Measurements from ENCODE around the gene PSEN2. TPM values are rescaled to one million over a fixed set of nuclear protein-coding genes. Genes with fewer than 3 reads are reported as not detected.

PSEN2 gene
- total and polyA plus RNA-seq, 9 of the 15 experiments (the other 6 are each of a cell fraction or from before 2014, with no cell fraction given): 2.3 to 21.5 (median 13.7) TPM

GRCh38 chr1:226940029-226940805 lies 69.8 kb downstream of the PSEN2 start, which contains the start of gene COQ8A:
Gene COQ8A (plus strand): TSS chr1:226940294. CDS start chr1:226961386, 21,092 bp downstream.
- peaks cover 44% of the 10 kb centered on the region for H3K79me2 ChIP-seq (ENCODE audit: control insufficient read depth, insufficient read depth, low read length)
- peak within 1 kb of the TSS; percentile 95 for H2AFZ ChIP-seq (ENCODE audit: low read depth, low read length)
- in situ Hi-C loops (cut with MboI): no loop called here
- CTCF ChIA-PET (ENCODE audit: low intra/inter-chr PET ratio): no interaction called here
- H3K9me1 ChIP-seq (ENCODE audit: control insufficient read depth, insufficient read depth, low read length): no peaks in the 10 kb centered on the region
- whole genome bisulfite sequencing (ENCODE audit: insufficient coverage, low coverage, missing lambda C conversion rate): under 1% methylated on average over 73 of the region's 73 CpGs
- BruUV-seq (replicated peaks): no TSS peak
- H4K20me1 ChIP-seq (replicated peaks; ENCODE audit: control insufficient read depth, insufficient read depth, low read length): peaks cover 4% of the 10 kb centered on the region; the same call in 1 of the 2 replicates
- DNase-seq (ENCODE audit: extremely low read depth in 1 of 4, low spot score in 3 of 4): peak; percentile 100
- peak; percentile 96 for ATAC-seq
- H3K27ac ChIP-seq (ENCODE audit: extremely low read depth, low read depth, low read length): peak within 1 kb of the TSS; percentile 96
- peak within 1 kb of the TSS; percentile 54 for H3K4me3 ChIP-seq
- peak within 1 kb of the TSS; percentile 86 to 99 for H3K9ac ChIP-seq (ENCODE audit: insufficient read depth in 1 of 2, low read depth in 2 of 2, low read length in 2 of 2)
- peak; percentile 100 for FAIRE-seq
- no peaks in the 10 kb centered on the region; the same call in 1 of the 2 replicates for H3K9me3 ChIP-seq (replicated peaks; ENCODE audit: control insufficient read depth, insufficient read depth, low read depth, low read length)
- POLR2A ChIA-PET: interaction anchor here (0.7 to 2.2 kb wide), 9 partner anchors 10 to 514 kb away, joined by 3 to 14 read pairs (median 3); no protein-coding TSS in a partner anchor
- H3K4me2 ChIP-seq (ENCODE audit: insufficient read depth, low read length): peak within 1 kb of the TSS; percentile 90
- H3K4me1 ChIP-seq (replicated peaks in 1 of 2; ENCODE audit: control insufficient read depth in 2 of 2, insufficient read depth in 2 of 2, low read length in 2 of 2): peaks cover 55 to 56% of the 10 kb centered on the region in 2 experiments
- intact Hi-C loops (cut with micrococcal nuclease): loop anchor here (10.0 kb wide), 1 partner anchor 375 kb away; the partner anchor contains the start of gene CDC42BPA
- no peaks in the 10 kb centered on the region for H3K36me3 ChIP-seq (ENCODE audit: control insufficient read depth, insufficient read depth, low read length)
- H3K27me3 ChIP-seq (ENCODE audit: control insufficient read depth in 2 of 2, insufficient read depth in 2 of 2, low read length in 2 of 2): no peaks in the 10 kb centered on the region
- no peak for TF ChIP-seq RUNX1 (IDR thresholded peaks at IDR 0.05; ENCODE audit: low read depth)
- TF ChIP-seq SNIP1 (IDR thresholded peaks at IDR 0.05; ENCODE audit: low read depth): no peak
- TF ChIP-seq ZBTB17 (CRISPR knock-in tag; IDR thresholded peaks at IDR 0.05): peak; percentile 62; the same call in 1 of the 2 replicates
- peak in 1 of 2 experiments; percentile 96; a peak in 2 of 4 replicates for TF ChIP-seq HDAC1 (IDR thresholded peaks at IDR 0.05)
- TF ChIP-seq HLTF (IDR thresholded peaks at IDR 0.05): no peak
- TF ChIP-seq RNF2 (IDR thresholded peaks at IDR 0.05): peak; percentile 20; the same call in 1 of the 2 replicates
- peak; percentile 91 for TF ChIP-seq ZNF232 (CRISPR knock-in tag; IDR thresholded peaks at IDR 0.05)
- TF ChIP-seq XRCC5 (IDR thresholded peaks at IDR 0.05; ENCODE audit: low read depth, low read length): no peak
- peak; percentile 81 for TF ChIP-seq FUS (optimal IDR thresholded peaks at IDR 0.05; ENCODE audit: low read depth, low read length)
- TF ChIP-seq SMARCA4 (IDR thresholded peaks at IDR 0.05): no peak
- no peak for TF ChIP-seq TFAM (CRISPR knock-in tag; conservative IDR thresholded peaks at IDR 0.05)
- no peak for TF ChIP-seq ZNF408 (CRISPR knock-in tag; IDR thresholded peaks at IDR 0.05; ENCODE audit: low read depth)
- TF ChIP-seq ZC3H8 (IDR thresholded peaks at IDR 0.05): no peak
- TF ChIP-seq ZNF75A (CRISPR knock-in tag; IDR thresholded peaks at IDR 0.05): no peak
- no peak for TF ChIP-seq FOXK1 (CRISPR knock-in tag; IDR thresholded peaks at IDR 0.05; ENCODE audit: borderline replicate concordance)
- 0 out of 2 replicates have a peak, but pooled peaks have one; percentile 56 for TF ChIP-seq ZFPM2 (CRISPR knock-in tag; IDR thresholded peaks at IDR 0.05)
- TF ChIP-seq, protein P1, sequence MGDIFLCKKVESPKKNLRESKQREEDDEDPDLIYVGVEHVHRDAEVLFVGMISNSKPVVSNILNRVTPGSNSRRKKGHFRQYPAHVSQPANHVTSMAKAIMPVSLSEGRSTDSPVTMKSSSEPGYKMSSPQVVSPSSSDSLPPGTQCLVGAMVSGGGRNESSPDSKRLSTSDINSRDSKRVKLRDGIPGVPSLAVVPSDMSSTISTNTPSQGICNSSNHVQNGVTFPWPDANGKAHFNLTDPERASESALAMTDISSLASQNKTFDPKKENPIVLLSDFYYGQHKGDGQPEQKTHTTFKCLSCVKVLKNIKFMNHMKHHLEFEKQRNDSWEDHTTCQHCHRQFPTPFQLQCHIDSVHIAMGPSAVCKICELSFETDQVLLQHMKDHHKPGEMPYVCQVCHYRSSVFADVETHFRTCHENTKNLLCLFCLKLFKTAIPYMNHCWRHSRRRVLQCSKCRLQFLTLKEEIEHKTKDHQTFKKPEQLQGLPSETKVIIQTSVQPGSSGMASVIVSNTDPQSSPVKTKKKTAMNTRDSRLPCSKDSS (IDR thresholded peaks at IDR 0.05; ENCODE audit: low read depth, partially characterized antibody): no peak
- peak; percentile 24; the same call in 1 of the 2 replicates for TF ChIP-seq HNRNPL (IDR thresholded peaks at IDR 0.05; ENCODE audit: low read depth, low read length)
- no peak for TF ChIP-seq ILF3 (IDR thresholded peaks at IDR 0.05; ENCODE audit: borderline replicate concordance)
- peak in 1 of 2 experiments; percentile 65; a peak in 2 of 4 replicates for TF ChIP-seq TEAD1 (CRISPR knock-in tag; IDR thresholded peaks at IDR 0.05)
- peak; percentile 53 for TF ChIP-seq KAT7 (CRISPR knock-in tag; IDR thresholded peaks at IDR 0.05; ENCODE audit: borderline replicate concordance)
- no peak for TF ChIP-seq BCOR (IDR thresholded peaks at IDR 0.05)
- TF ChIP-seq COPS2 (conservative IDR thresholded peaks at IDR 0.05): no peak
- no peak for TF ChIP-seq SLC30A9 (CRISPR knock-in tag; IDR thresholded peaks at IDR 0.05)
- peak; percentile 19; the same call in 1 of the 2 replicates for TF ChIP-seq SOX6 (IDR thresholded peaks at IDR 0.05)
- TF ChIP-seq U2AF1 (optimal IDR thresholded peaks at IDR 0.05; ENCODE audit: low read depth, low read length): peak; percentile 89
